Activated naive CD4-positive, alpha-beta T cell treated with Interleukin-2 at 50 U/mL for 16 hours (primary cell): Measurements from ENCODE around the gene GYS1.
"Not testable (repeated sequence)": the region's sequence is repeated elsewhere in the genome, so short reads cannot be mapped to it uniquely, and the experiment has no call there.

Source experiments
- DNase-seq: peaks from one replicate; pipeline ENCODE4 v3.0.0-alpha.2; 2020

The GYS1 gene

DNA sequence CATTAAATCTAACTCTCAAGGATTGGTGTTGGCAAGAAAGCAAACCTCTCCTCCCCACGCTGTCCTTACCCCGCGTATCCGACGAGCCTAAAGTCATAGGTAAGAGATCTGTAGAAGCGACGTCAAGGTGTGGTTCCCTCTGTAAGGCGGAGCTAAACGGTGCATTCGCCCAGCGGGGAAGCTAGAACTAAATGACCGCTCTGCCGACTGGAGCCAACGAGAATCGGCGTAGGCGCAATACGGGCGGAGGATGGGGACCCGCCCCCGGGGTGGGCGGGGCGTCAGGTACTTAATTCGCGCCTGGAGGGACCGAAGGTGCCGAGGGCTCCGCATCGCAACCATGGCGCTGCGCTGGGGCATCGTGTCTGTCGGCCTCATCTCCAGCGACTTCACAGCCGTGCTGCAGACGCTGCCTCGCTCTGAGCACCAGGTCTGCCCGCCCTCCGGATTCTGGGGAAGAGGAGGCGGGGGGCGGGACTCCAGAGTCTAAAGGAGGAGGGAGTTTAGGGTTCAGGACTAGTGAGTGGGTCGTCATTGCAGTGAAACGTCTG lies 59.7 kb downstream of the GYS1 start, which contains the start of gene DHDH:
Gene DHDH, plus strand, starts transcription at position 318 of the 551 bp plus-strand sequence. Its CDS starts 23 bp downstream, at position 341.
- peak; percentile 79 for DNase-seq

DNA sequence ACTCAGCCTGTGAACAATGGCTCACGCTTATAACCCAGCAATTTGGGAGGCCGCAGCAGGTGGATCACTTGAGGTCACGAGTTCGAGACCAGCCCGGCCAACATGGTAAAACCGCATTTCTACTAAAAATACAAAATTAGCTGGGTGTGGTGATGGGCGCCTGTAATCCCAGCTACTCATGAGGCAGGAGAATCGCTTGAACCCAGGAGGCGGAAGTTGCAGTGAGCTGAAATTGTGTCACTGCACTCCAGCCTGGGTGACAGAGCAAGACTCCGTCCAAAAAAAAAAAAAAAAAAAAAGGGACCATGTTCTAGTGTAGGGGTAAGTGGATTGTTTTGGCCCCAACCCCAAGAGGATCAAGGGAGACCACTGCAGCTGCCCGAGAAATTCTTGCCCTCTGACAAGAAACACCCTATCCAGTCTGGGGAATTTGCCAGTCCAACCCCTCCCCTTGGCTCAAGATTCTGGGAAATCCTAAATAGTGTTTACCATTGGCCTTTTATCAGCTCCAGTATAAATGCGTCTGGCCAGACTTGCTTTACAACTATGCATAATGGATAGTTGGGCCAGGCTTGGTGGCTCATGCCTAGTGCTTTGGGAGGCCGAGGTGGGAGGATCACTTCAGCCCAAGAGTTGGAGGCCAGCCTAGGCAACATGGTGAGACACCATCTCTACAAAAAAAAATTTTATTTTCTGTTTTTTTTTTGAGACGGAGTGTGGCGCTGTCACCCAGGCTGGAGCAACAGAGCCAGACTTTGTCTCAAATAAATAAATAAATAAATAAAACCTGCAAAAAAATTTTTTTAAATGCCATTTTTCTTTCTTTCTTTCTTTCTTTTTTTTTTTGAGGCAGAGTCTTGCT lies 64.7 kb downstream of the GYS1 start:
- DNase-seq, result no peak

DNA sequence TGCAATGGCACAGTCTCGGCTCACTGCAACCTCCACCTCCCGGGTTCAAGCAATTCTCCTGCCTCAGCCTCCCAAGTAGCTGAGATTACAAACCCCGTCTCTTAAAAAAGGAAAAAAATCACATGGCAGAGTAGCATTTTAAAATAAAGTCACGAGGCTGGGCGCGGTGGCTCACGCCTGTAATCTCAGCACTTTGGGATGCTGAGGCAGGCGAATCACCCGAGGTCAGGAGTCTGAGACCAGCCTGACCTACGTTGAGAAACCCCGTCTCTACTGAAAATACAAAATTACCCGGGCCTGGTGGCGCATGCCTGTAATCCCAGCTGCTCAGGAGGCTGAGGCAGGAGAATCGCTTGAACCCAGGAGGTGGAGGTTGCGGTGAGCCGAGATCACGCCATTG lies 65.4 kb downstream of the GYS1 start:
- DNase-seq, result not testable (repeated sequence)

DNA sequence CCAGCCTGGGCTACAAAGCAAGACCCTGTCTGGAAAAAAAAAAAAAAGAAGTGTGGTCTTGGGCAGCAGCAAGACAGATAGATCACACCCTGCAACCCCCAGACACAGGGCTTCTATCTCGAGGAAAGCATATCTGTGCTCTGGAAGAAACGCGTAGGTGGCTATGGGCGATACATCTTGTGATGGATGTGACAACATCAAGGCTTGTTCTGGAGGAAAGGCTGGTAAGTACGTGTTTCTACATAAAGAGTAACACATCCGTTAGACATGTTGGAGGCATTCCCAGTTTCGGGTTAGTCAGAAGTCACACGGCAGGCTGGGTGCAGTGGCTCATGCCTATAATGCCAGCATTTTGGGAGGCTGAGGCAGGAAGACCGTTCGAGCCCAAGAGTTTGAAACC lies 66.2 kb downstream of the GYS1 start:
- DNase-seq, result peak; percentile 3

DNA sequence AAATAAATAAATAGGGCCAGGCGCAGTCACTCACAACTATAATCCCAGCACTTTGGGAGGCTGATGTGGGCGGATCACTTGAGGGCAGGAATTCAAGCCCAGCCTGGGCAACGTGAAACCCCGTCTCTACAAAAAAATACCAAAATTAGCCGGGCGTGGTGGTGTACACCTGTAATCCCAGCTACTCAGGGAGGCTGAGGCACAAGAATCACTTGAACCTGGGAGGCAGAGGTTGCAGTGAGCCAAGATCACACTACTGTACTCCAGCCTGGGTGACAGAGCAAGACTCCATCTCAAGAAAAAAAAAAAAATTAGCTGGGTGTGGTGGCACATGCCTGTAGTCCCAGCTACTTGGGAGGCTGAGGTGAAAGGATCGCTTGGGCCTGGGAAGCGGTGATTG lies 67.2 kb downstream of the GYS1 start:
- not testable (repeated sequence) for DNase-seq

DNA sequence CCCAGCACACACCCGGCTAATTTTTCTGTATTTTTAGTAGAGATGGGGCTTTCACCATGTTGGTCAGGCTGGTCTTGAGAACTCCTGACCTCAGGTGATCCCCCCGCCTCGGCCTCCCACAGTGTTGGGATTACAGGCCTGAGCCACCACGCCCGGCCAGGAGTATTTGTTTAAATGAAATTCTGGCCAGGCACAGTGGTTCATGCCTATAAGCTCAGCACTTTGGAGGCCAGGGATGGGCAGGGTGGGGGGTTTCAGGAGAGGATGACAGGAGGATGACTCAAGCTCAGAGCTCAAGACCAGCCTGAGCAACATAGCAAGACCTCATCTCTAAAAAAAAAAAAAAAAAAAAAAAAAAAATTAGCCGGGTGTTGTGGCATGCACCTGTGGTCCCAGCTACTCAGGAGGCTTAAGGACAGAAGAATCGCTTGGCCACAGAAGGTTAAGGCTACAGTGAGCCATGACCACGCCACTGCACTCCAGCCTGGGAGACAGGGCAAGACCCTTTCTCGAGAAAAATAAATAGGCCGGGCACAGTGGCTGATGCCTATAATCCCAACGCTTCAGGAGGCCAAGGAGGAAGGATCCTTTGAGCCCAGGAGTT lies 67.8 kb downstream of the GYS1 start:
- DNase-seq, result no peak

DNA sequence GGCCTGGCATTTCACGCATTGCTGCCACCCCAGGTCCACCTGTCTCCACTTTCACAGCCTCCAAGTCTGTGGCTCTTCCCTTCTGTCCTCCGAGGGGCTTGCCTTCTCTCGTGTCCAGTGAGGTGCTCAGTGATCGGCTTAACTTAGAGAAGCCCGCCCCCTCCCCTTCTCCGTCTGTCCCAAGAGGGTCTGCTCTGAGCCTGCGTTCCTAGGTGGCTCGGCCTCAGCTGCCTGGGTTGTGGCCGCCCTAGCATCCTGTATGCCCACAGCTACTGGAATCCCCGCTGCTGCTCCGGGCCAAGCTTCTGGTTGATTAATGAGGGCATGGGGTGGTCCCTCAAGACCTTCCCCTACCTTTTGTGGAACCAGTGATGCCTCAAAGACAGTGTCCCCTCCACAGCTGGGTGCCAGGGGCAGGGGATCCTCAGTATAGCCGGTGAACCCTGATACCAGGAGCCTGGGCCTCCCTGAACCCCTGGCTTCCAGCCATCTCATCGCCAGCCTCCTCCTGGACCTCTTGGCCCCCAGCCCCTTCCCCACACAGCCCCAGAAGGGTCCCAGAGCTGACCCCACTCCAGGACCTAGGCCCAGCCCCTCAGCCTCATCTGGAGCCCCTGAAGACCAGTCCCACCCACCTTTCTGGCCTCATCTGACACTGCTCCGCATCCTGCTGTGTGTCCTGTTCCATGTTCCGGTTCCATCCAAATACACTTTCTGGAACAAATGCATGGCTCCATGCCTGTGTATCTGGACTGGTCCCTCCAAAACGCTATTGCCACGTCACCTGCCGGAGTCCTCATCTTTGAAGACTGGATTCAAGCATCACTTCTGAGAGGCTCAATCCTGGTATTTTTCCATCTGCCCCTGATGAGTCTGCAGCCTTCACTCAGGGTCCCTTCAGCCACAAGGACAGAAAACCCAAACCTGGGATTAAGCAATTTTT lies 70.3 kb downstream of the GYS1 start:
- DNase-seq, result no peak

DNA sequence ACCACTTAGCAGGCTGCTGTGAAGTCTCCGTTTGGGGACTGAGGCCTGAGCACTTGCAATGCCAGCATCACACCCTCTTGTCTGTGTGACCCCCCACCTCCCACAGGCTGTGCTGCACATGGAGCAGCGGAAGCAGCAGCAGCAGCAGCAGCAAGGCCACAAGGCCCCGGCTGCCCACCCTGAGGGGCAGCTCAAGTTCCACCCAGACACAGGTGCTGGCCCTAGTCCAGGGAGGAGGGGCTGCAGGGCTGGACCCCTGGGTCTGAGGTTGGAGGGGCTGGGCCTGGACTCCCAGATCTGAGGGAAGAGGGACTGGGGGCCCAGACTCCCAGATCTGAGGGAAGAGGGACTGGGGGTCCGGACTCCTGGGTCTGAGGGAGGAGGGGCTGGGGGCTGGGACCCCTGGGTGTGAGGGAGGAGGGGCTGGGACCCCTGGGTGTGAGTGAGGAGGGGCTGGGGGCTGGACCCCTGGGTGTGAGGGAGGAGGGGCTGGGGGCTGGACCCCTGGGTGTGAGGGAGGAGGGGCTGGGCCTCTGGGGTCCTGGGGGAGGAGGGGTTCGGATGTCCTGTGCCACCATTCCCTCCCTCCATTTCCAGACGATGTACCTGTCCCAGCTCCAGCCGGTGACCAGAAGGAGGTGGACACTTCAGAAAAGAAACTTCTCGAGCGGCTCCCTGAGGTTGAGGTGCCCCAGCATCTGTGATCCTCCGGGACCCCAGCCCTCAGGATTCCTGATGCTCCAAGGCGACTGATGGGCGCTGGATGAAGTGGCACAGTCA lies 71.2 kb downstream of the GYS1 start:
- DNase-seq, result no peak

DNA sequence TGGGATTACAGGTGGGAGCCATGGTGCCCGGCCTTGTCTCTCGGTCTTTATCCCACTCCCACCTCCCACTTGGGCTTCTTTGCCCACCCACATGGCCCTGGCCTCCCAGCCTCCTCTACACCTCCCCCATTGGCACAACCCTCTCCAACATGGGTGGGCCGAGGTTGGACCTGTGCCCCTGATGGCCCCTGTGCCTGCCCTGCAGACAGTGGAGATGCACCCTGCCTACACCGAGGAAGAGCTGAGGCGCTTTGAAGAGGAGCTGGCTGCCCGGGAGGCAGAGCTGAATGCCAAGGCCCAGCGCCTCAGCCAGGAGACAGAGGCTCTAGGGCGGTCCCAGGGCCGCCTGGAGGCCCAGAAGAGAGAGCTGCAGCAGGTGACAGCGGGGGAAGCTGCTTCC lies 72.2 kb downstream of the GYS1 start:
- DNase-seq, result no peak

DNA sequence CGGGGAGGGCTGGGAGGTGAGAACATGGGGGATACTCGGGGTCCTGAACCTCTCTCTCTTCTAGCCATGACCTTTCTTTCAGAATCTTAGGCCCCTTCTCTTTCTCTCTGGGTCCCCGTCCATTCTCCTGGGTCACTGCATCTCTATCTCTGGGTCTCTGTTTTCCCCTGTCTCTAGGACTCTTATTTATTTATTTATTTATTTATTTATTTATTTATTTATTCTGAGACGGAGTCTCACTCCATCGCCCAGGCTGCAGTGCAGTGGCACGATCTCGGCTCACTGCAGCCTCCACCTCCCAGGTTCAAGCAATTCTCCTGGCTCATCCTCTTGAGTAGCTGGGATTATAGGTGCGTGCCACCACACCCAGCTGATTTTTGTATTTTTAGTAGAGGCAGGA lies 73.8 kb downstream of the GYS1 start:
- not testable (repeated sequence) for DNase-seq

DNA sequence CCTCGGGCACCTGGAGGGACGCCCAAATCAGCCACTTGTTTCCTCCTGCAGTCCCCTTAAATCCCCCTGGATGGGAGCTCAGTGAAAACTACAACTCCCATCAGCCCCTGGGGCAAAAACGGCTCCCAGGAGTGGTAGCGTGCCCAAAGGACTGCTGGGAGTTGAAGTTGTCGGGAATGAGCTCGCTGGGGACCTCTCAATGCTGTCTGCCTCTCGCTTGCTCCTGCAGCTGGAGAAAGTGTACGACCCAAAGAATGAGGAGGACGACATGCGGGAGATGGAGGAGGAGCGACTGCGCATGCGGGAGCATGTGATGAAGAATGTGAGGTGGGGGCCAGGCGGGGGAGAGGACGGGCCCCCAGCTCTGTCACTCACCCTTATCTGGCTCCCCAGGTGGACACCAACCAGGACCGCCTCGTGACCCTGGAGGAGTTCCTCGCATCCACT lies 74.3 kb downstream of the GYS1 start:
- DNase-seq, result no peak
